GM18861 (cell line): ENCODE results near the gene RPS28.

Experiments
- ATAC-seq: cut with Tn5 transposase; IDR thresholded peaks from one replicate; pipeline ENCODE4 v1.9.1; 2021; ENCODE audit not compliant: unreplicated experiment

Gene RPS28

GRCh38 chr19:8371011-8371804, 49.9 kb downstream of the RPS28 start:
- no peak for ATAC-seq
